IMR-90 (cell line): ENCODE measurements around the gene STARD3. TPM values are rescaled to one million over a fixed set of nuclear protein-coding genes. Genes with fewer than 3 reads are reported as not detected.

ENCODE experiments used
- ATAC-seq: fragments of 200-7000 bp; cut with Tn5 transposase; 2 replicates; pipeline ENCODE4 v1.9.1; 2020; ENCODE audit warnings: low read depth, mild to moderate bottlenecking, moderate library complexity
- BruUV-seq: library from RNA; stranded (reverse); fragments of 400-500 nt; replicated peaks from 2 replicates; lab custom pipeline; 2021; lab: Mats Ljungman, UMichigan
- CTCF ChIA-PET: fragments of 300-600 bp; formaldehyde crosslinking; extraction: SDS; loops from one replicate; lab custom pipeline; 2021; ENCODE audit warnings: antibody characterized with exemption; lab: Yijun Ruan, JAX
- POLR2A ChIA-PET: fragments of 300-600 bp; sonication (Branson Sonifier 250); formaldehyde crosslinking; loops from one replicate; lab custom pipeline; 2022; ENCODE audit warnings: antibody characterized with exemption; ENCODE audit not compliant: unreplicated experiment; lab: Charles Lee
- DNase-seq: peaks from one replicate; pipeline ENCODE4 v3.0.0; 2013
- H2AFZ ChIP-seq: replicated peaks from 2 replicates; pipeline ENCODE3; 2013; ENCODE audit warnings: low read length, mild to moderate bottlenecking; ENCODE audit not compliant: poor library complexity
- H2AK5ac ChIP-seq: 2 replicates; pipeline ENCODE4 v1.6.1; 2013; ENCODE audit warnings: low read depth, low read length, inconsistent platforms
- H2AK9ac ChIP-seq: replicated peaks from 2 replicates; pipeline ENCODE3; 2013; ENCODE audit warnings: mild to moderate bottlenecking, low read depth, low read length, moderate library complexity; ENCODE audit not compliant: poor library complexity
- H2BK120ac ChIP-seq: 2 replicates; pipeline ENCODE4 v1.6.1; 2013; ENCODE audit warnings: low read depth, low read length, inconsistent platforms
- H2BK15ac ChIP-seq: 3 replicates; pipeline ENCODE4 v1.6.1; 2013; ENCODE audit warnings: low read depth, low read length, inconsistent platforms
- H2BK20ac ChIP-seq: 2 replicates; pipeline ENCODE4 v1.6.1; 2013; ENCODE audit warnings: low read depth, mild to moderate bottlenecking, inconsistent platforms, low read length, moderate library complexity
- H2BK5ac ChIP-seq: 2 replicates; pipeline ENCODE4 v1.6.1; 2013; ENCODE audit warnings: mild to moderate bottlenecking, low read depth, low read length, inconsistent platforms; ENCODE audit not compliant: poor library complexity, severe bottlenecking
- H3K14ac ChIP-seq: replicated peaks from 2 replicates; pipeline ENCODE4 v1.6.1; 2013; ENCODE audit warnings: low read depth, low read length, inconsistent platforms
- H3K18ac ChIP-seq: 2 replicates; pipeline ENCODE4 v1.6.1; 2013; ENCODE audit warnings: low read depth, low read length, control low read depth
- H3K23ac ChIP-seq: 2 replicates; pipeline ENCODE4 v1.6.1; 2013; ENCODE audit warnings: low read depth, low read length, inconsistent platforms
- H3K27ac ChIP-seq: 2 replicates; pipeline ENCODE4 v1.5.1; 2013; ENCODE audit warnings: mild to moderate bottlenecking, control low read depth, low read length; ENCODE audit not compliant: insufficient read depth
- H3K27me3 ChIP-seq: 2 replicates; pipeline ENCODE4 v1.6.1; 2013; ENCODE audit warnings: low read length; ENCODE audit not compliant: control insufficient read depth, insufficient read depth
- H3K36me3 ChIP-seq: 2 replicates; pipeline ENCODE4 v1.6.1; 2013; ENCODE audit warnings: low read length, mixed read lengths; ENCODE audit not compliant: control insufficient read depth, insufficient read depth
- H3K4ac ChIP-seq: 2 replicates; pipeline ENCODE4 v1.6.1; 2013; ENCODE audit warnings: low read depth, low read length, inconsistent platforms
- H3K4me1 ChIP-seq: 2 replicates; pipeline ENCODE4 v1.6.1; 2013; ENCODE audit warnings: low read length, mixed read lengths; ENCODE audit not compliant: control insufficient read depth, insufficient read depth
- H3K4me2 ChIP-seq: 2 replicates; pipeline ENCODE4 v1.6.1; 2013; ENCODE audit warnings: low read depth, mild to moderate bottlenecking, control low read depth, low read length, moderate library complexity
- H3K4me3 ChIP-seq: 2 replicates; pipeline ENCODE4 v1.5.1; 2013; ENCODE audit warnings: low read depth, mild to moderate bottlenecking, control low read depth, low read length, moderate library complexity; ENCODE audit not compliant: insufficient read depth
- H3K56ac ChIP-seq: 2 replicates; pipeline ENCODE4 v1.6.1; 2013; ENCODE audit warnings: low read length, inconsistent platforms; ENCODE audit not compliant: insufficient read depth; ENCODE audit errors: extremely low read depth
- H3K79me1 ChIP-seq, 2 experiments: 2 replicates each; pipeline ENCODE4 v1.6.1; 2013; ENCODE audit warnings: low read length in 2 of 2, inconsistent platforms in 1 of 2, low read depth in 1 of 2
- H3K9ac ChIP-seq: 2 replicates; pipeline ENCODE4 v1.6.1; 2013; ENCODE audit warnings: low read depth, low read length, control low read depth
- H3K9me1 ChIP-seq: 2 replicates; pipeline ENCODE4 v1.6.1; 2013; ENCODE audit warnings: low read length, inconsistent platforms; ENCODE audit not compliant: insufficient read depth
- H3K9me3 ChIP-seq: 2 replicates; pipeline ENCODE4 v1.6.1; 2013; ENCODE audit warnings: low read length; ENCODE audit not compliant: control insufficient read depth, insufficient read depth
- H4K20me1 ChIP-seq: 2 replicates; pipeline ENCODE4 v1.6.1; 2013; ENCODE audit warnings: low read length, inconsistent platforms; ENCODE audit not compliant: insufficient read depth
- H4K5ac ChIP-seq: 2 replicates; pipeline ENCODE4 v1.6.1; 2013; ENCODE audit warnings: mild to moderate bottlenecking, low read depth, low read length, control low read depth
- H4K8ac ChIP-seq, 2 experiments: 2 replicates each; pipeline ENCODE4 v1.6.1; 2013; ENCODE audit warnings: low read depth in 2 of 2, low read length in 2 of 2, control low read depth in 1 of 2, inconsistent platforms in 1 of 2
- H4K91ac ChIP-seq: 2 replicates; pipeline ENCODE4 v1.6.1; 2013; ENCODE audit warnings: low read depth, low read length, inconsistent platforms; ENCODE audit not compliant: insufficient read depth
- BHLHE40 ChIP-seq: fragments of 150-350 bp; IDR thresholded peaks from 2 replicates; pipeline ENCODE4 v1.6.1; 2016; ENCODE audit warnings: mild to moderate bottlenecking, low read depth, low read length
- CTCF ChIP-seq: conservative IDR thresholded peaks from 2 replicates; pipeline ENCODE4 v1.5.1; 2012; ENCODE audit warnings: mild to moderate bottlenecking, low read depth, low read length, improper control_type of control experiment
- MAFK ChIP-seq: IDR thresholded peaks from 2 replicates; pipeline ENCODE4 v1.6.1; 2012; ENCODE audit warnings: low read depth, low read length, improper control_type of control experiment
- MAZ ChIP-seq: IDR thresholded peaks from 2 replicates; pipeline ENCODE4 v1.6.1; 2012; ENCODE audit warnings: low read depth, mild to moderate bottlenecking, low read length, improper control_type of control experiment, moderate library complexity, borderline replicate concordance
- MXI1 ChIP-seq: IDR thresholded peaks from 2 replicates; pipeline ENCODE4 v1.6.1; 2012; ENCODE audit warnings: low read depth, mild to moderate bottlenecking, low read length, moderate library complexity, borderline replicate concordance
- NFE2L2 ChIP-seq: fragments of 150-350 bp; IDR thresholded peaks from 2 replicates; pipeline ENCODE4 v1.6.1; 2016; ENCODE audit warnings: low read depth, mild to moderate bottlenecking, low read length
- POLR2A ChIP-seq: IDR thresholded peaks from 2 replicates; pipeline ENCODE4 v1.6.1; 2012; ENCODE audit warnings: mild to moderate bottlenecking, low read depth, low read length
- RAD21 ChIP-seq: IDR thresholded peaks from 2 replicates; pipeline ENCODE4 v1.6.1; 2012; ENCODE audit warnings: low read length, improper control_type of control experiment
- RCOR1 ChIP-seq: IDR thresholded peaks from 2 replicates; pipeline ENCODE4 v1.6.1; 2012; ENCODE audit warnings: mild to moderate bottlenecking, low read length, improper control_type of control experiment; ENCODE audit not compliant: insufficient replicate concordance
- SMC3 ChIP-seq: fragments of 150-350 bp; IDR thresholded peaks from 2 replicates; pipeline ENCODE4 v1.6.1; 2016; ENCODE audit warnings: low read depth, mild to moderate bottlenecking, antibody characterized with exemption, low read length, moderate library complexity
- WGBS, 2 experiments: methylation state at CpG; one replicate each; pipeline versions ENCODE4 v1.1.5 to v1.1.7; 2013; ENCODE audit warnings: missing lambda C conversion rate in 2 of 2; ENCODE audit not compliant: insufficient read length in 1 of 2; ENCODE audit errors: extremely low coverage in 2 of 2; 5-methylcytosine and 5-hydroxymethylcytosine counted together
- dilution Hi-C: fragments of 300-500 bp; cut with HindIII; formaldehyde crosslinking; loops from one replicate; pipeline ENCODE4 v1.14.3; 2018; ENCODE audit warnings: low sequenced_read_pairs; ENCODE audit not compliant: unreplicated experiment
- in situ Hi-C: fragments of 300-500 bp; cut with MboI; formaldehyde crosslinking; loops from 3 replicates; pipeline ENCODE4 v1.14.3; 2019; ENCODE audit warnings: low sequenced_read_pairs, inconsistent platforms, mixed read lengths
- intact Hi-C: fragments of 100-400 bp; cut with micrococcal nuclease; formaldehyde crosslinking; loops from 2 replicates; pipeline ENCODE4 v1.10.0; 2022
- polyA plus RNA-seq, 3 experiments: library from polyadenylated mRNA; depleted of rRNA; stranded (reverse); fragments of >200 nt; gene quantifications; 2 replicates each; pipeline ENCODE4 v1.2.3, GENCODE V29; 2012; ENCODE audit warnings: low replicate concordance in 1 of 3
- total RNA-seq: library from RNA; depleted of rRNA; stranded (reverse); fragments of >200 nt; gene quantifications from 2 replicates; pipeline ENCODE4 v1.2.3, GENCODE V29; 2012
- TF ChIP-seq, protein P1 (sequence below): fragments of 150-350 bp; IDR thresholded peaks from 2 replicates; pipeline ENCODE4 v1.6.1; 2017; ENCODE audit warnings: mild to moderate bottlenecking, antibody characterized with exemption, low read length, low read depth

The STARD3 gene
- total and polyA plus RNA-seq, 2 of the 4 experiments (the other 2 are of a cell fraction): 8.1 to 50.4 TPM

DNA sequence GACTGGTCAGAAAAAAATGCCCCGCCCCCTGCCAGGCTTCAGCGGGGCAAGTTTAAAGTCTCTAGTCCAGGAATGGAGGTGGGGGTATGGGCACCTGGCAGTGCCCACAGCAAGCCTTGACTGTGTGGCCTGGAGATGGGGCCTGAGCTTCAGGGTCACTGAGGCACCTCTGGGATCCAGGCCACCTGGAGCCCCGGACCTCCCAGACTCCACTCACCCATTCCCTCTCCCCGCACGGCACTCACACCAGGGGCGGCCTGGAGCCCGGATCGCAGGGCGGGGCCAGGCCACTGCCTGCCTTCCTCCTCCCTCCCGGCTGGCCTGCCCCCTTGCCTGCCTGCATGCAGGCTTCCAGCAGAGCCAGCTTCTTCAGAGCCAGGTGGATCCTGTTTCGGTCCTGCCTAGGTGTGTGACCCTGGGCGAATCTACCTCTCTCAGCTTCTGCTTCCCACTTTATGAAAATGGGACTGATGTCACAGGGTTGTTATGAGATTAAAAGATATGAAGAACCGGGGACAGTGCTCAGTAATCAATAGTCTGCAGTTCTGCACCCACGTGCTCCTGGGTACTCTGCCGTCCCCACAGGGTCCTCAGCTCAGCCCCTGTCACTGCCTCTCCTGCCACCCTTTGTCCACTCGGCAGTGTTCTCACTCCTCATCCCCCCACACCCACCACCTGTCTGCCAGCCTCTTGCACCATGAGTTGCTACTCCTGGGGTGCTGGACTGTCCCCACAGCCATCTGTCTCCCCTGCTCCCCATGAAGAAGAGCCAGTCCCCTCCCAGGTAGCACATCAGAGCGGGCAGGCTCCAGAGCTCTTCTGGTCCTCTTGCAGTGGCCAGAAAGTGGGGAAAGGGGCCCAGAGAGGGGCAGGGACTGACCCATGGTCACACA is 27.0 kb downstream of the STARD3 start:
- no peaks in the 10 kb centered on the region for H3K9me3 ChIP-seq
- ATAC-seq: peak; percentile 56
- H3K4ac ChIP-seq: no peak overlapping the region
- in situ Hi-C loops (no loop called here), dilution Hi-C loops (no loop called here), intact Hi-C loops (no loop called here)
- H2BK5ac ChIP-seq: no peak overlapping the region
- TF ChIP-seq, protein P1, sequence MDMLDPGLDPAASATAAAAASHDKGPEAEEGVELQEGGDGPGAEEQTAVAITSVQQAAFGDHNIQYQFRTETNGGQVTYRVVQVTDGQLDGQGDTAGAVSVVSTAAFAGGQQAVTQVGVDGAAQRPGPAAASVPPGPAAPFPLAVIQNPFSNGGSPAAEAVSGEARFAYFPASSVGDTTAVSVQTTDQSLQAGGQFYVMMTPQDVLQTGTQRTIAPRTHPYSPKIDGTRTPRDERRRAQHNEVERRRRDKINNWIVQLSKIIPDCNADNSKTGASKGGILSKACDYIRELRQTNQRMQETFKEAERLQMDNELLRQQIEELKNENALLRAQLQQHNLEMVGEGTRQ: no peak
- TF ChIP-seq RCOR1 (no peak), NFE2L2 (no peak), SMC3 (no peak), POLR2A (no peak), RAD21 (no peak), MAFK (no peak), BHLHE40 (no peak), CTCF (no peak), MAZ (no peak), MXI1 (no peak)
- no peak overlapping the region for H3K14ac ChIP-seq
- H3K9ac ChIP-seq: no peak overlapping the region
- DNase-seq: no peak
- no peak overlapping the region for H3K4me3 ChIP-seq
- no peak overlapping the region for H2BK120ac ChIP-seq
- peak overlapping the region; percentile 71 for H2AFZ ChIP-seq
- no peak overlapping the region for H4K5ac ChIP-seq
- no peak overlapping the region for H3K18ac ChIP-seq
- CTCF ChIA-PET: interaction anchor here (0.6 to 1.7 kb wide), 3 partner anchors 10 to 620 kb away, joined by 4 to 5 read pairs (median 4); no protein-coding TSS in a partner anchor
- BruUV-seq: no TSS peak
- H4K20me1 ChIP-seq: no peaks in the 10 kb centered on the region; the same call in none of the 2 replicates
- no peak overlapping the region for H2BK15ac ChIP-seq
- H4K91ac ChIP-seq: no peak overlapping the region
- no peak overlapping the region for H4K8ac ChIP-seq
- H3K27ac ChIP-seq: no peak overlapping the region
- no peak overlapping the region for H3K4me2 ChIP-seq
- peaks cover 15% of the 10 kb centered on the region for H3K27me3 ChIP-seq
- H3K79me1 ChIP-seq: no peaks in the 10 kb centered on the region
- H2BK20ac ChIP-seq: no peak overlapping the region
- no peak overlapping the region for H3K23ac ChIP-seq
- H3K36me3 ChIP-seq: peaks cover 30% of the 10 kb centered on the region
- 42% methylated on average over 9 of the region's 17 CpGs; no CpG with 5 or more reads in 1 of the 2 experiments for WGBS, 2 experiments
- H3K56ac ChIP-seq: no peak overlapping the region
- H2AK5ac ChIP-seq: no peak overlapping the region; the same call in 1 of the 2 replicates
- no peaks in the 10 kb centered on the region for H3K9me1 ChIP-seq
- peaks cover 7% of the 10 kb centered on the region; the same call in 1 of the 2 replicates for H3K4me1 ChIP-seq
- POLR2A ChIA-PET: no interaction called here
- peak overlapping the region; percentile 78 for H2AK9ac ChIP-seq
